Cardiac muscle cell (in vitro differentiated cells and primary cell): ENCODE data around the gene PIWIL4. TPM values are rescaled to one million over a fixed set of nuclear protein-coding genes. Genes with fewer than 3 reads are reported as not detected.
"Not testable (repeated sequence)": the region's sequence is repeated elsewhere in the genome, so short reads cannot be mapped to it uniquely, and the experiment has no call there.

Source experiments
- DNase-seq, 2 donors: peaks; one replicate each; pipeline versions ENCODE4 v3.0.0 to v3.0.0-alpha.2; 2010 to 2017; ENCODE audit warnings: low read depth in 1 of 2, low spot score in 1 of 2
- H3K27ac ChIP-seq: fragments of 200-600 bp; sonication (generic); 2 replicates; pipeline ENCODE4 v1.5.1; 2016
- H3K27me3 ChIP-seq: fragments of 200-600 bp; sonication (generic); 2 replicates; pipeline ENCODE4 v1.6.0; 2016; ENCODE audit warnings: control low read depth
- H3K36me3 ChIP-seq: fragments of 200-600 bp; sonication (generic); 2 replicates; pipeline ENCODE4 v1.5.1; 2016; ENCODE audit warnings: control low read depth
- H3K4me1 ChIP-seq: fragments of 200-600 bp; sonication (generic); 2 replicates; pipeline ENCODE4 v1.8.1; 2017; ENCODE audit warnings: low read depth, mild to moderate bottlenecking, mixed run types
- H3K4me3 ChIP-seq: fragments of 200-600 bp; sonication (generic); 2 replicates; pipeline ENCODE4 v1.5.1; 2016; ENCODE audit warnings: mild to moderate bottlenecking
- H3K9me3 ChIP-seq: fragments of 200-600 bp; sonication (generic); 2 replicates; pipeline ENCODE4 v1.5.1; 2017; ENCODE audit warnings: low read depth, mild to moderate bottlenecking, control low read depth
- polyA plus RNA-seq: library from polyadenylated mRNA; unstranded; fragments of >200 nt; fragmentation: Nextera tagmentation; extraction: Ambion mirVana; gene quantifications from 2 replicates; pipeline ENCODE4 v1.2.1, GENCODE V29; 2016
- total RNA-seq: library from RNA; depleted of rRNA; stranded (reverse); fragments of >200 nt; gene quantifications from 2 replicates; pipeline ENCODE4 v1.2.3, GENCODE V29; 2016
- TF ChIP-seq, protein P1 (sequence below): IDR thresholded peaks from 2 replicates; pipeline ENCODE4 v1.5.1; 2012; ENCODE audit warnings: low read depth, mild to moderate bottlenecking, low read length

The PIWIL4 gene
- total and polyA plus RNA-seq, 2 experiments from 2014 or later: 0.18 to 1.8 TPM

DNA sequence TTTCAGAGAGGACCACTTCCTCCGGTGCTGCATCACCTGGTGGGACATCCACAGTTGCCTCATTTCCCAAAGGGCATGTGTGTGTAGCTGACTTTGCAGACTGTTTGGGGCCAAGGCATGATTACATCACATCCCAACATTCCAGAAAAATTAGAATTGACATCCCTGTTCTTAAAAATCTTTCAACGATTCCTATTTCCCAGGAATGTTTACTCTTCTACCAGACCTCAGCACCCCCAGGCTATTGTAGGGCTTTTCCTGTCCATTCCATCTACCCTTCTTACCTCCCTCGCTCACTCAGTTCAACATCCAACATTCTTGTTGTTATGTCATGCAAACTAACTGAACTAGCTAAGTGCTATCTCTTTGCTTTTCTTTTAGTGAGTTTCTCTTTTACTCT lies 37.3 kb downstream of the PIWIL4 start:
- DNase-seq: no peak
- H3K9me3 ChIP-seq: no peaks in the 10 kb centered on the region
- no peak overlapping the region for H3K4me3 ChIP-seq
- H3K4me1 ChIP-seq: peaks cover 3% of the 10 kb centered on the region
- no peak overlapping the region for H3K27ac ChIP-seq
- no peaks in the 10 kb centered on the region for H3K36me3 ChIP-seq
- TF ChIP-seq, protein P1, sequence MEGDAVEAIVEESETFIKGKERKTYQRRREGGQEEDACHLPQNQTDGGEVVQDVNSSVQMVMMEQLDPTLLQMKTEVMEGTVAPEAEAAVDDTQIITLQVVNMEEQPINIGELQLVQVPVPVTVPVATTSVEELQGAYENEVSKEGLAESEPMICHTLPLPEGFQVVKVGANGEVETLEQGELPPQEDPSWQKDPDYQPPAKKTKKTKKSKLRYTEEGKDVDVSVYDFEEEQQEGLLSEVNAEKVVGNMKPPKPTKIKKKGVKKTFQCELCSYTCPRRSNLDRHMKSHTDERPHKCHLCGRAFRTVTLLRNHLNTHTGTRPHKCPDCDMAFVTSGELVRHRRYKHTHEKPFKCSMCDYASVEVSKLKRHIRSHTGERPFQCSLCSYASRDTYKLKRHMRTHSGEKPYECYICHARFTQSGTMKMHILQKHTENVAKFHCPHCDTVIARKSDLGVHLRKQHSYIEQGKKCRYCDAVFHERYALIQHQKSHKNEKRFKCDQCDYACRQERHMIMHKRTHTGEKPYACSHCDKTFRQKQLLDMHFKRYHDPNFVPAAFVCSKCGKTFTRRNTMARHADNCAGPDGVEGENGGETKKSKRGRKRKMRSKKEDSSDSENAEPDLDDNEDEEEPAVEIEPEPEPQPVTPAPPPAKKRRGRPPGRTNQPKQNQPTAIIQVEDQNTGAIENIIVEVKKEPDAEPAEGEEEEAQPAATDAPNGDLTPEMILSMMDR: no peak
- H3K27me3 ChIP-seq: no peaks in the 10 kb centered on the region

DNA sequence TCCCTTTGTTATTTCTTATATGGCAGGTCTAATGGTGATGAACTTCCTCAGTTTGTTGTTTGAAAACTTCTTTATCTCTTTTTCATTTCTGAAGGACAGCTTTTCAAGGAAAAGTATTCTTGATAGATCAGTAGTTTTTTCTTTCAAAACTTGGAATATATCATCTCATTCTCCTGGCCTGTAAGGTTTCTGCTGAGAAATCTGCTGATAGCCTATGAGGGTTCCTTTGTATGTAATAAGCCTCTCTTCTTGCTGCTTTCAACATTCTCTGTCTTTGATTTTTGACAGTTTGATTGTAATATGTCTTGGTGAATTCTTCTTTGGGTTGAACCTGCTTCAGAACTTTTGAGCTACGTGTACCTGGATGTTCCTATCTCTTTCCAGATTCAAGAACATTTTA lies 46.0 kb downstream of the PIWIL4 start:
- H3K27me3 ChIP-seq: no peaks in the 10 kb centered on the region
- no peaks in the 10 kb centered on the region for H3K4me1 ChIP-seq
- H3K4me3 ChIP-seq: no peak overlapping the region
- no peak overlapping the region for H3K27ac ChIP-seq
- H3K9me3 ChIP-seq: no peaks in the 10 kb centered on the region
- TF ChIP-seq, protein P1: no peak
- H3K36me3 ChIP-seq: no peaks in the 10 kb centered on the region
- no peak for DNase-seq

DNA sequence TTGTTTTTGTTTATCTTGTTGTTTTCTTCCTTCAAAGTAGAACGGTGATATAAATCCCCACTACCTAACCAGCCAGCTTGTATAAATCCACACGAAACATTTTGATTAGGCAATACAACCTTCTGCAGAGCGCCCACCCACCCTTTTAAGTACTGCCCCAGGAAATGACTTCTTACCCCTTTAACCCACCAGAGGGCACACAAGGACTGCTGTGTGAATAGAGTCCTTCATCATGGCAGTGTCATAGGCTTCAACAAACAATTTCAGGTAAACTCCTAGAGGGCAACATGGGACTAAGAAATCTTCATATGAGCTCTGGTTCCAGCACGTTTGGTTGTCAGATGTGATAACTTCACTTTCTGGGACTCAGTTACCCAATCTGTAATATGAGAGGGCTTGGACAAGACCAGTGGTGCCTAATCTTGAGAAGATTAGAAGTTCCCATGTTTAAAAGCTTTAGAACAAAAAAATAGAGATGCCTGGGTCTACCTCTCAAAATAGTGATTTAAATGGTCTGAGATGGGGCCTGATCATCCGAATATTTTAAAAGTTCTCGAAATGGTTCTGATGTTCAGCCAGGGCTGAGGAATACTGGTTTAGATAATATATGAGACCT lies 56.1 kb downstream of the PIWIL4 start:
- H3K27me3 ChIP-seq: peaks cover 13% of the 10 kb centered on the region
- no peaks in the 10 kb centered on the region for H3K4me1 ChIP-seq
- peak; percentile 79 to 87 for DNase-seq
- no peak overlapping the region for H3K27ac ChIP-seq
- no peaks in the 10 kb centered on the region for H3K9me3 ChIP-seq
- H3K4me3 ChIP-seq: no peak overlapping the region
- TF ChIP-seq, protein P1: peak; percentile 73
- no peaks in the 10 kb centered on the region for H3K36me3 ChIP-seq

DNA sequence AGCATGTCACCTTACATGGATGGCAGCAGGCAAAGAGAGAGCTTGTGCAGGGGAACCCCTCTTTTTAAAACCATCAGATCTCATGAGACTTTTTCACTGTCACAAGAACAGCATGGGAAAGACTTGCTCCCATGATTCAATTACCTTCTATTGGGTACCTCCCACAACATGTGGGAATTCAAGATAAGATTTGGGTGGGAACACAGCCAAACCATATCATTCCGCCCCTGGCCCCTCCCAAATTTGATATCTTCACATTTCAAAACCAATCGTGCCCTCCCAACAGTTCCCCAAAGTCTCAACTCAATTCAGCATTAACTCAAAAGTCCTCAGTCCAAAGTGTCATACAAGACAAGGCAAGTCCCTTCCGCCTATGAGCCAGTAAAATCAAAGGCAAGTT lies 58.3 kb downstream of the PIWIL4 start:
- H3K4me1 ChIP-seq, H3K27ac ChIP-seq, H3K36me3 ChIP-seq, DNase-seq, H3K4me3 ChIP-seq, H3K9me3 ChIP-seq, H3K27me3 ChIP-seq: not testable (repeated sequence)

DNA sequence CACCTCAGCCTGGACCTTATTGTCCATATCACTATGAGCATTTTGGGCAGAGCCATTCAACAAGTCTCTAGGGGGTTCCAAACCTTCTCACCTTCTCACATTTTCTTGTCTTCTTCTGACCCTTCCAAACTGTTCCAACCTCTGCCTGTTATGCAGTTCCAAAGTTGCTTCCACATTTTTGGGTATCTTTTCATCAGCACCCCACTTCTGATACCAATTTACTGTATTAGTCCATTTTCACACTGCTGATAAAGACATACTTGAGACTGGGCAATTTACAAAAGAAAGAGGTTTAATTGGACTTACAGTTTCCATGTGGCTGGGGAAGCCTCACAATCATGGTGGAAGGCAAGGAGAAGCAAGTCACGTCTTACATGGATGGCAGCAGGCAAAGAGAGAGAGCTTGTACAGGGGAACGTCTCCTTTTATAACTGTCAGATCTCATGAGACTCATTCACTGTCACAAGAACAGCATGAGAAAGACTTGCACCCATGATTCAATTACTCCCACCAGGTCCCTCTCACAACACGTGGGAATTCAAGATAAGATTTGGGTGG lies 59.9 kb downstream of the PIWIL4 start:
- H3K36me3 ChIP-seq, H3K4me1 ChIP-seq, H3K27me3 ChIP-seq, H3K27ac ChIP-seq, H3K9me3 ChIP-seq, DNase-seq, H3K4me3 ChIP-seq: not testable (repeated sequence)

DNA sequence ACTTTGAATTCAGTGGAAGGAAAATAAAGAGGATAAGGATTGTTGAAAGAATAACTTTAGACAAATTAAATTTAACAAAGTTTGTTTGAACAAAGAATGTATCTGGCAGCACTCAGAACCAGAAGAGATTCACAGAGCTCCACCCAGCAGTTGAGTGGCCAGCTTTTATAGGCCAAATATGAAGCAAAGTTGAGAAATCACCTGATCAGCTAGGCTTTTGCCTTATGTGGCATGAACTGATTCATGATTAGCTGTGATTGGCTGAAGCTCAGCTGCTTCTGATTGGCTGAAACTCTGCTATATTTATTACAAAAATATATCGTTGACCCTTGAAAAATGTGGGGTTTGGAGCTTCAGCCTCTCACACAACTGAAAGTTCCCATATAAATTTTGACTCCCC lies 62.6 kb downstream of the PIWIL4 start:
- no peak for DNase-seq
- H3K27me3 ChIP-seq: no peaks in the 10 kb centered on the region
- H3K9me3 ChIP-seq: no peaks in the 10 kb centered on the region
- TF ChIP-seq, protein P1: no peak
- no peaks in the 10 kb centered on the region for H3K36me3 ChIP-seq
- no peak overlapping the region for H3K4me3 ChIP-seq
- H3K27ac ChIP-seq: no peak overlapping the region
- H3K4me1 ChIP-seq: no peaks in the 10 kb centered on the region

- H3K36me3 ChIP-seq: no peaks in the 10 kb centered on the region
- no peaks in the 10 kb centered on the region for H3K27me3 ChIP-seq
- TF ChIP-seq, protein P1: no peak
- H3K4me1 ChIP-seq: no peaks in the 10 kb centered on the region
- DNase-seq: no peak
- H3K4me3 ChIP-seq: no peak overlapping the region
- no peaks in the 10 kb centered on the region for H3K9me3 ChIP-seq
- H3K27ac ChIP-seq: no peak overlapping the region
These were observed 63.1 kb downstream of the PIWIL4 start for GRCh38 chr11:94630221-94630620.
